HepG2 (cell line): ENCODE measurements around the gene RANBP3. TPM values are rescaled to one million over a fixed set of nuclear protein-coding genes. Genes with fewer than 3 reads are reported as not detected.

Experiments
- ARNT2 ChIP-seq: sonication (generic); formaldehyde crosslinking; IDR thresholded peaks from 2 replicates; pipeline ENCODE4 v1.8.0; 2022; ENCODE audit warnings: mild to moderate bottlenecking, low read depth, missing genetic modification reagents, moderate library complexity
- KMT2B ChIP-seq: IDR thresholded peaks from 2 replicates; pipeline ENCODE4 v1.6.1; 2016; ENCODE audit warnings: missing genetic modification reagents, missing compliant biosample characterization
- MXI1 ChIP-seq: IDR thresholded peaks from 3 replicates; pipeline ENCODE4 v1.6.1; 2012; ENCODE audit warnings: low read depth, low read length, inconsistent platforms, borderline replicate concordance
- NCOA1 ChIP-seq: sonication (generic); formaldehyde crosslinking; IDR thresholded peaks from 2 replicates; pipeline ENCODE4 v1.9.0; 2021; ENCODE audit warnings: missing genetic modification reagents
- POLR2A ChIP-seq, 2 experiments: IDR thresholded peaks; 2 replicates each; pipeline ENCODE4 v1.6.1; 2011; ENCODE audit warnings: low read depth in 2 of 2, low read length in 2 of 2, mild to moderate bottlenecking in 1 of 2, moderate library complexity in 1 of 2; ENCODE audit not compliant: insufficient read depth in 1 of 2
- RBM22 ChIP-seq: fragments of 200-400 bp; formaldehyde crosslinking; optimal IDR thresholded peaks from 2 replicates; pipeline ENCODE3; 2017; ENCODE audit warnings: mild to moderate bottlenecking, low read length, moderate library complexity
- SP2 ChIP-seq: sonication (generic); formaldehyde crosslinking; IDR thresholded peaks from 2 replicates; pipeline ENCODE4 v1.5.1; 2020; ENCODE audit warnings: mild to moderate bottlenecking, missing genetic modification reagents
- SRY ChIP-seq: sonication (generic); formaldehyde crosslinking; IDR thresholded peaks from 2 replicates; pipeline ENCODE4 v1.8.0; 2022; ENCODE audit warnings: mild to moderate bottlenecking, missing genetic modification reagents
- TARDBP ChIP-seq: sonication (generic); formaldehyde crosslinking; IDR thresholded peaks from 2 replicates; pipeline ENCODE4 v1.8.0; 2022; ENCODE audit warnings: mild to moderate bottlenecking, missing genetic modification reagents
- TRIM24 ChIP-seq: sonication (generic); formaldehyde crosslinking; IDR thresholded peaks from 2 replicates; pipeline ENCODE4 v1.8.0; 2022; ENCODE audit warnings: mild to moderate bottlenecking, missing genetic modification reagents
- ZNF329 ChIP-seq: sonication (generic); formaldehyde crosslinking; IDR thresholded peaks from 2 replicates; pipeline ENCODE4 v1.9.0; 2021; ENCODE audit warnings: low read depth, mild to moderate bottlenecking, missing genetic modification reagents
- ZNF335 ChIP-seq: sonication (generic); formaldehyde crosslinking; IDR thresholded peaks from 2 replicates; pipeline ENCODE4 v1.4.0; 2020; ENCODE audit warnings: missing genetic modification reagents
- ZNF501 ChIP-seq: sonication (generic); formaldehyde crosslinking; IDR thresholded peaks from 2 replicates; pipeline ENCODE4 v1.5.1; 2020; ENCODE audit warnings: mild to moderate bottlenecking, moderate library complexity, missing genetic modification reagents
- ZNF556 ChIP-seq: sonication (generic); formaldehyde crosslinking; IDR thresholded peaks from 2 replicates; pipeline ENCODE4 v1.4.0; 2020; ENCODE audit warnings: mild to moderate bottlenecking, missing genetic modification reagents, borderline replicate concordance
- ZNF615 ChIP-seq: sonication (generic); formaldehyde crosslinking; IDR thresholded peaks from 2 replicates; pipeline ENCODE4 v1.5.0; 2020; ENCODE audit warnings: mild to moderate bottlenecking, missing genetic modification reagents, borderline replicate concordance
- ZNF672 ChIP-seq: sonication (generic); formaldehyde crosslinking; IDR thresholded peaks from 2 replicates; pipeline ENCODE4 v1.8.1; 2022; ENCODE audit warnings: missing genetic modification reagents
- ZNF792 ChIP-seq: IDR thresholded peaks from 2 replicates; pipeline ENCODE4 v1.6.1; 2016
- polyA plus RNA-seq, 8 experiments: library from polyadenylated mRNA; depleted of rRNA in 3 of 8; stranded (reverse) in 7 of 8; unstranded in 1 of 8; fragments of >200 nt; fragmentation: Illumina TruSeq in 4 of 8; extraction: Trizol in 4 of 8; gene quantifications; 2 replicates each; pipeline versions ENCODE4 v1.2.1 to v1.2.3, GENCODE V29; 2011 to 2016; ENCODE audit warnings: low read depth in 4 of 8, missing spikeins in 1 of 8, mixed read lengths in 1 of 8; ENCODE audit not compliant: insufficient read depth in 1 of 8
- total RNA-seq, 5 experiments: library from RNA; depleted of rRNA; stranded (reverse); fragments of >200 nt; fragmentation: Illumina TruSeq; extraction: Trizol; gene quantifications; 2 replicates each; pipeline ENCODE4 v1.2.3, GENCODE V29; 2016; ENCODE audit warnings: low read depth in 1 of 5
- TF ChIP-seq, protein P1 (sequence below): sonication (generic); formaldehyde crosslinking; conservative IDR thresholded peaks from 2 replicates; pipeline ENCODE4 v1.4.0; 2020; ENCODE audit warnings: missing genetic modification reagents
- TF ChIP-seq, protein P2 (sequence below): sonication (generic); formaldehyde crosslinking; IDR thresholded peaks from 2 replicates; pipeline ENCODE4 v1.5.1; 2020; ENCODE audit warnings: missing genetic modification reagents, mild to moderate bottlenecking, borderline replicate concordance
- TF ChIP-seq, protein P3 (sequence below): sonication (generic); formaldehyde crosslinking; conservative IDR thresholded peaks from 2 replicates; pipeline ENCODE4 v1.4.0; 2020; ENCODE audit warnings: missing genetic modification reagents
- TF ChIP-seq, protein P4 (sequence below): IDR thresholded peaks from 2 replicates; pipeline ENCODE4 v1.6.1; 2012; ENCODE audit warnings: low read depth, low read length, improper control_type of control experiment
- TF ChIP-seq, protein P5 (sequence below): IDR thresholded peaks from 2 replicates; pipeline ENCODE4 v1.6.1; 2016; ENCODE audit warnings: mild to moderate bottlenecking
- TF ChIP-seq, protein P6 (sequence below): sonication (generic); formaldehyde crosslinking; IDR thresholded peaks from 2 replicates; pipeline ENCODE4 v1.4.0; 2020; ENCODE audit warnings: missing genetic modification reagents

RANBP3 gene
- total and polyA plus RNA-seq, 2 of the 13 experiments (the other 11 are each of a cell fraction or from before 2014, with no cell fraction given) = 39.5 to 149 TPM

DNA sequence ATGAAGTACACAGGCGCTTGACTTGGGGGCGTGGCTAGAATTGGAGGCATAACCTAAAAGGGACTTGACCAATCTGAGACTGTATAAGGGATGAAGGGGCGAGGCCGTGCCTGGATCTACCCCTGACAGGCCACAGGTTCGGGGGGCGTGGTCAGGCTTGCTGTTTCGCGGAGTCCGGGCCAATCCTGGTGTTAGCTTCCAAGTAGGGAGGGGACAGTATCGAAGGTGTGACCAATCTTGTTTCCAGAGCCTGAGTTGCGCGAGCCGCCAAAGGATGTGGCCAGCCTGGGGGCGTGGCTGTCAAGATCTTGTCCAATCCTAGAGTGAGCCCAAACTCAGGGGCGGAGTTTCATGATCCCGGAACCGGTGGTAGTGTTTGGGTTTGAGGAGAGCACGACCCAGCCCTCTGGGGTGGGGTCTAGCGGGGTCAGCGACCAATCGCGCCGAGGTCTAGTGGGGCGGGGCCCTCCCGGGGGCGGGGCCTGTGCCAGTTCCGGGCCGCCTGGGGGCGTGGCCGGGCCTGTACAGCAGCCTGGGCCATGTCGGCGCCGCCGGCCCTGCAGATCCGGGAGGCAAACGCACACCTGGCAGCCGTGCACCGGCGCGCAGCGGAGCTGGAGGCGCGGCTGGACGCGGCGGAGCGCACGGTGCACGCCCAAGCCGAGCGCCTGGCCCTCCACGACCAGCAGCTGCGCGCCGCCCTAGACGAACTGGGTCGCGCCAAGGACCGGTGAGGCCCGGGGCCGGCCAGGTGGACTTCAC lies 73.4 kb downstream of the RANBP3 start, which contains the start of gene VMAC (continued):
- TF ChIP-seq, protein P1, sequence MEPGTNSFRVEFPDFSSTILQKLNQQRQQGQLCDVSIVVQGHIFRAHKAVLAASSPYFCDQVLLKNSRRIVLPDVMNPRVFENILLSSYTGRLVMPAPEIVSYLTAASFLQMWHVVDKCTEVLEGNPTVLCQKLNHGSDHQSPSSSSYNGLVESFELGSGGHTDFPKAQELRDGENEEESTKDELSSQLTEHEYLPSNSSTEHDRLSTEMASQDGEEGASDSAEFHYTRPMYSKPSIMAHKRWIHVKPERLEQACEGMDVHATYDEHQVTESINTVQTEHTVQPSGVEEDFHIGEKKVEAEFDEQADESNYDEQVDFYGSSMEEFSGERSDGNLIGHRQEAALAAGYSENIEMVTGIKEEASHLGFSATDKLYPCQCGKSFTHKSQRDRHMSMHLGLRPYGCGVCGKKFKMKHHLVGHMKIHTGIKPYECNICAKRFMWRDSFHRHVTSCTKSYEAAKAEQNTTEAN (CRISPR knock-in tag) = 0 out of 2 replicates have a peak, but pooled peaks have one; percentile 37
- no peak for TF ChIP-seq ZNF792 (CRISPR knock-in tag)
- 0 out of 2 replicates have a peak, but pooled peaks have one; percentile 35 for TF ChIP-seq TARDBP (CRISPR knock-in tag)
- TF ChIP-seq ZNF501 (CRISPR knock-in tag) = no peak
- TF ChIP-seq RBM22 = no peak
- 0 out of 2 replicates have a peak, but pooled peaks have one; percentile 15 for TF ChIP-seq KMT2B (CRISPR knock-in tag)
- TF ChIP-seq ZNF615 (CRISPR knock-in tag) = no peak
- TF ChIP-seq ZNF672 (CRISPR knock-in tag) = no peak
- TF ChIP-seq, protein P2, sequence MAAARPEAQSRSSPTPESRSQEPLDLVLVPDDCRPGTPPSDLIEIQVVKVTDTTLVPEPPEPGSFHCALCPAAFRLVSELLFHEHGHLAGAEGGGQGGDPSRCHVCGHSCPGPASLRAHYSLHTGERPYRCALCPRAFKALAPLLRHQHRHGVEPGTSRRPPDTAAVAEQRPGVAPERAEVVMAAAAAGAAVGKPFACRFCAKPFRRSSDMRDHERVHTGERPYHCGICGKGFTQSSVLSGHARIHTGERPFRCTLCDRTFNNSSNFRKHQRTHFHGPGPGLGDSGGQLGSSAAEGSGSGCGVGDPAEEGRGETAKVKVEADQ (CRISPR knock-in tag) = no peak
- no peak for TF ChIP-seq NCOA1
- TF ChIP-seq, protein P3, sequence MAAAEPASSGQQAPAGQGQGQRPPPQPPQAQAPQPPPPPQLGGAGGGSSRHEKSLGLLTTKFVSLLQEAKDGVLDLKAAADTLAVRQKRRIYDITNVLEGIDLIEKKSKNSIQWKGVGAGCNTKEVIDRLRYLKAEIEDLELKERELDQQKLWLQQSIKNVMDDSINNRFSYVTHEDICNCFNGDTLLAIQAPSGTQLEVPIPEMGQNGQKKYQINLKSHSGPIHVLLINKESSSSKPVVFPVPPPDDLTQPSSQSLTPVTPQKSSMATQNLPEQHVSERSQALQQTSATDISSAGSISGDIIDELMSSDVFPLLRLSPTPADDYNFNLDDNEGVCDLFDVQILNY = no peak
- TF ChIP-seq MXI1 = peak; percentile 88; the same call in 1 of the 3 replicates
- TF ChIP-seq, protein P4, sequence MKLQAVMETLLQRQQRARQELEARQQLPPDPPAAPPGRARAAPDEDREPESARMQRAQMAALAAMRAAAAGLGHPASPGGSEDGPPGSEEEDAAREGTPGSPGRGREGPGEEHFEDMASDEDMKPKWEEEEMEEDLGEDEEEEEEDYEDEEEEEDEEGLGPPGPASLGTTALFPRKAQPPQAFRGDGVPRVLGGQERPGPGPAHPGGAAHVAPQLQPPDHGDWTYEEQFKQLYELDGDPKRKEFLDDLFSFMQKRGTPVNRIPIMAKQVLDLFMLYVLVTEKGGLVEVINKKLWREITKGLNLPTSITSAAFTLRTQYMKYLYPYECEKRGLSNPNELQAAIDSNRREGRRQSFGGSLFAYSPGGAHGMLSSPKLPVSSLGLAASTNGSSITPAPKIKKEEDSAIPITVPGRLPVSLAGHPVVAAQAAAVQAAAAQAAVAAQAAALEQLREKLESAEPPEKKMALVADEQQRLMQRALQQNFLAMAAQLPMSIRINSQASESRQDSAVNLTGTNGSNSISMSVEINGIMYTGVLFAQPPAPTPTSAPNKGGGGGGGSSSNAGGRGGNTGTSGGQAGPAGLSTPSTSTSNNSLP = no peak
- no peak for TF ChIP-seq TRIM24 (CRISPR knock-in tag)
- 0 out of 2 replicates have a peak, but pooled peaks have one; percentile 38 for TF ChIP-seq SRY (CRISPR knock-in tag)
- no peak for TF ChIP-seq ZNF335 (CRISPR knock-in tag)
- peak; percentile 83 for TF ChIP-seq SP2 (CRISPR knock-in tag)
- TF ChIP-seq, protein P5, sequence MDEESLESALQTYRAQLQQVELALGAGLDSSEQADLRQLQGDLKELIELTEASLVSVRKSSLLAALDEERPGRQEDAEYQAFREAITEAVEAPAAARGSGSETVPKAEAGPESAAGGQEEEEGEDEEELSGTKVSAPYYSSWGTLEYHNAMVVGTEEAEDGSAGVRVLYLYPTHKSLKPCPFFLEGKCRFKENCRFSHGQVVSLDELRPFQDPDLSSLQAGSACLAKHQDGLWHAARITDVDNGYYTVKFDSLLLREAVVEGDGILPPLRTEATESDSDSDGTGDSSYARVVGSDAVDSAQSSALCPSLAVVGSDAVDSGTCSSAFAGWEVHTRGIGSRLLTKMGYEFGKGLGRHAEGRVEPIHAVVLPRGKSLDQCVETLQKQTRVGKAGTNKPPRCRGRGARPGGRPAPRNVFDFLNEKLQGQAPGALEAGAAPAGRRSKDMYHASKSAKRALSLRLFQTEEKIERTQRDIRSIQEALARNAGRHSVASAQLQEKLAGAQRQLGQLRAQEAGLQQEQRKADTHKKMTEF = no peak
- no peak for TF ChIP-seq ZNF329 (CRISPR knock-in tag)
- TF ChIP-seq, protein P6, sequence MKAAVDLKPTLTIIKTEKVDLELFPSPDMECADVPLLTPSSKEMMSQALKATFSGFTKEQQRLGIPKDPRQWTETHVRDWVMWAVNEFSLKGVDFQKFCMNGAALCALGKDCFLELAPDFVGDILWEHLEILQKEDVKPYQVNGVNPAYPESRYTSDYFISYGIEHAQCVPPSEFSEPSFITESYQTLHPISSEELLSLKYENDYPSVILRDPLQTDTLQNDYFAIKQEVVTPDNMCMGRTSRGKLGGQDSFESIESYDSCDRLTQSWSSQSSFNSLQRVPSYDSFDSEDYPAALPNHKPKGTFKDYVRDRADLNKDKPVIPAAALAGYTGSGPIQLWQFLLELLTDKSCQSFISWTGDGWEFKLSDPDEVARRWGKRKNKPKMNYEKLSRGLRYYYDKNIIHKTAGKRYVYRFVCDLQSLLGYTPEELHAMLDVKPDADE = 0 out of 2 replicates have a peak, but pooled peaks have one; percentile 12
- TF ChIP-seq POLR2A (IDR thresholded peaks at IDR 0.05; ENCODE audit: insufficient read depth in 1 of 2, low read depth in 2 of 2, low read length in 2 of 2) = peak; percentile 62 to 80; a peak in 3 of 4 replicates
- TF ChIP-seq ZNF556 (CRISPR knock-in tag) = peak; percentile 49; the same call in 1 of the 2 replicates
- TF ChIP-seq ARNT2 = peak; percentile 89
